NOMO-1 treated with DMSO at 0.1 percent for 48 hours (cell line): Measurements from ENCODE around the gene CCDC142.
"Not testable (repeated sequence)": the region's sequence is repeated elsewhere in the genome, so short reads cannot be mapped to it uniquely, and the experiment has no call there.

ENCODE experiments used
- DNase-seq: peaks from one replicate; lab custom pipeline; 2025; ENCODE audit not compliant: unreplicated experiment; lab: John Stamatoyannopoulos, UW

The CCDC142 gene

DNA sequence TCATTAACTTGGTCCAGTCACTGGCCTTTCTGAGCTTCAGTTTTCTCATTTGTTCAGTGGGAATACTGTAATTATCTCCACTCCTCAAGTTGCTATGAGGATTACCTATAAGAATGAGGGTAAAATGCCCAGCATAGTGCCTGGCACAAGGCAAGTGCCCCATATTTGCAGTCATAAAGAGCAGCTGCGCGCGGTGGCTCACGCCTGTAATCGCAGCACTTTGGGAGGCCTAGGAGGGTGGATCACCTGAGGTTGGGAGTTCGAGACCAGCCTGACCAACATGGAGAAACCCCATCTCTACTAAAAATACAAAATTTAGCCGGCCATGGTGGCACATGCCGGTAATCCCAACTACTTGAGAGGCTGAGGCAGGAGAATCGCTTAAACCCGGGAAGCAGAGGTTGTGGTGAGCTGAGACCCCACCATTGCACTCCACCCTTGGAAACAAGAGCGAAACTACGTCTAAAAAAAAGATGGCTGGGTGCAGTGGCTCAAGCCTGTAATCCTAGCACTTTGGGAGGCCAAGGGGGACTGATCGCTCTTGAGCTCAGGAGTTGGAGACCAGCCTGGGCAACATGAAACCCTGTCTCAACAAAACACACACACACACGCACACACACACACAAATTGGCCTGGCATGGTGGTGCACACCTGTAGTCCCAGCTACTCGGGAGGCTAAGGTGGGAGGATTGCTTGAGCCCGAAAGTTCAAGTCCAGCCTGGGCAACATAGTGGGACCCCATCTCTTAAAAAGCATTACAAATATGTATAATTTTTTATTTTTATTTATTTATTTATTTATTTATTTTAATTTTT is 40.1 kb downstream of the CCDC142 start:
- not testable (repeated sequence) for DNase-seq

DNA sequence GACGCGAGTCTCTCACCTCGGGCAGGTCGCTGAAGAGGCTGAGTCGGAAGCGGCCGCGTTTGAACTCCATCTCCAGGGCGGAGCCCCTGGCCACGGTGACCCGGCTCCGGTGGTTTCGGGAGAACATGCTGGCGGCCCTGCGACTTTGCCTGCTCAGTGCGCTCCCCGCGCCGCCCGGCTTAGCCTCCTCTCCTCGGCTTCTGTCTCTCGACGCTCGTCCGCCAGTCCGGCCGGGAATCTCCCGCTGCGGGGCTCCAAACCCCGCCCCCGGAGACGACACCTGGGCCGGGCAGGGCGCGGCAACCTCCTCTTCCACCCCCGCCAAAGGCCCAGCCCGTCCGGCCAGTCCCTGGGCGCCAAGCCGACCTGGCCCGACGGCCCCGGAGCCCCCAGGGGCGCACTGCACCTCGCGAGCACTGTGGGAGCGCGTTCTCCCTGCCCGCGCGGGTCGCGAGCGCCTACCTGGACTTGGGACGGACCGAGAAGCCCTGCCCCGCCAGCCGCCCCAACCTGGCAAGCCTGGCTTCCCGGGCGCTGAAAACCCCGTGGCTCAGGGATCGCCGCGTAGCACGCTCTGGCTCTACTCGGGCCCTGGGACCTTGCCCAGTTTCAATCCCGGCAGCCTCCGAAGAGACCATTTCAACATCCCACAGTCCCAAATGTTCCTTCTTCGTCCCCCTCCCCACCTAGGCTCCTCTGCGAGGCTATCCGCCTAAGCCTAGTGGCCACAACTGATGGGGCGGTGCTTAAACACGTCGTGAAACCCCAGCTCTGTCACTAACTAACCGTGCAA is 40.9 kb downstream of the CCDC142 start, which contains the start of gene RTKN:
TSS of gene RTKN (minus strand) at position 248 of the 793 bp plus-strand sequence. CDS start at position 127, 121 bp downstream.
- no peak for DNase-seq

DNA sequence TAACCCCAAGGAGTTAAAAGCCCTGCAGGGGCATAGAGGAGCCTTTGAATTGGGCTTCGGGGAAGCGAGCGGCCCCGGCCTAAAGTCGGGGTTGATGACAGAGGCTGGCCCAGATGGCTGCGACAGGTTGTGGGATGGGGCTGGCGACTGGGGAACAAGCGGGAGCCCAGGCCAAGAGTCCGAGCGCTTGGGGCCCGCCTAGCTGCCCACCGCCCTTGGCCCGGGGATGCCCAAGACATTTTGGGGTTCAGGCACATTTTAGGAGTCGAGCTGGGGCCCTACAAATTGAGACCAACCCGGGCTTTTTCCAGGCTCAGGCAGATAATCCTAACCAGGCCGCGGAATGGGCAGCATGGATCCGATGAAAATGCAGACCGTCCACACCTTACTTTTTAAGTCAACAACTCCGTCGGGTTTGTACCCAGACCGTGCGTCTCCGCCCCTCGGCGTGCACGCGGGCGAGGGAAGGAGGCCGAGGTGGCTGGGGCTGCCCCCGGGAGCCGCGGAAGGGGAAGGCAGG is 41.6 kb downstream of the CCDC142 start:
- no peak for DNase-seq

DNA sequence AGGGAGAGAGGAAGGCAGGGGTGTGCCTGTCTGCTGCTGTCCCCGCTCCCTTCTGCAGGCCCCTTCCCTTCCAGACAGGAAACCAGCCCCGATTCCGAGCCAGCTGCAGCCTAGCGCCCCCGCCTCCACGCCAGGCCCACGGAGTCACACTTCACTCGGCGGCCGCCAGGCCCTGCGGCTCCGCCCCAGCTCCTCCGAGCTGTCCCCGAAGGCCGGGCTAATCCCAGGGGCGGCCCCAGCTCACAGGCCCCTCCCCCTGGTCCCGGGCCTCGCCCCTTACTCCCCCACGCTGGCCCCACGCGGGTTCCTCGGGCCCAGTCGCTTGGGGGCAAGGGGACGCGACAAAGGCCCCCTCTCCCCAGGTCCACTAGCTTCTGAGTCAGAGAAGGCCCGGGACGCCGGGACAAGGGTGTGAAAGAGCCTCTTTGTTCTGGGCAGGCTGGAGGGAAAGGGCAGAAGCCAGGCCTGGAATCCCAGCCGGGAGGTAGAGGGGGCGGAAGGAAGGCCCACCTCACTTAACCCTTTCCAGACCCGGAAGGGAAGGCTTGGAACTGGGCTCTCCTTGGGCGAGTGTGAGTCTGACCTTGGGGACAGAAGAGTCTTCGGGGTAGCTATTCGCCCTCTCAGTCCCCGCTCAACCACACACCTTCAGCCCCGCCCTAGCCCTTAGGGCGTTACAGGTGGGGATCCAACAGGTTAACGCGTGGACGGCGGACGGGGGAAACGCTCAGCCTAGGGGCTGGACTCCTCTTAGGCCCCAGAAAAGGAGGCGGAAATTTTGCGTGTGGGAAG is 42.2 kb downstream of the CCDC142 start:
- peak; percentile 73 for DNase-seq

- no peak for DNase-seq
Measured at GRCh38 chr2:74439803-74440377, 42.9 kb downstream of the CCDC142 start.

- DNase-seq = no peak
Measured at GRCh38 chr2:74439373-74439772, 43.4 kb downstream of the CCDC142 start.

- DNase-seq = no peak
Measured at GRCh38 chr2:74438248-74438647, 44.5 kb downstream of the CCDC142 start.

GRCh38 chr2:74436848-74437695 is 45.7 kb downstream of the CCDC142 start:
- DNase-seq = no peak

DNA sequence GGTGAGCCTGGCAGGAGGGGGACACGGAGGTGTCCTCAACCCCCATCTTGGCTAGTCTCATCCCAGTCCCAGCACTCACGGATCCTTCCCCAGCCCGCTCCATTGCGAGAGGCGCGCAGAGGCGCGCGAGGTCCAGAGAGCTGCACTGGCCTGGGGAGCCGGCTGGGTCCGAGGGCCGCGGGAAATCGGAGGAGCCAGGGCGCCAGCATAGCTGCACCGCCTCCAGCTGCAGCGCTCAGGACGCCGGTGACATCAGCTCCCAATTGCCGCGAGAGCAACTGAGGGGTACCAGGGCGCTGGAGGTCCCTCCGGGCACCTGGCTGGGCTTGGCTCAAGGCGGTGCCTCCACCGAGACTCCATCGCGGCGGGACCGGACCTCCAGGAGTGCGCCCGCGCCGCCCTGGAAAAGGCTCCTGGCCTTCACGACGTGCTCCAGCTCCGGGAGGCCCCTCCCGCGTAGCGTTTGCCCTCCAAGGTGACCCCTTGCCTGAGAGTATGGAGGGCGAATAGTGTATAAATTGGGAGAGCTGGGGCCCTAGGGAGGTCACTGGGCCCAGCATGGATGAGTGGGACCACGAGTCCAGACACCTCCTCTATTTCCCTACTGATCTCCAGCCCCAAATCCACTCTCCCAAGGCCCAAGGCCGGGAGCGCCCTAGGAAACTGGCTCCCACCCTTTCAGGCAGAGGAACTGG is 46.5 kb downstream of the CCDC142 start:
- no peak for DNase-seq

- DNase-seq = no peak
Measured at GRCh38 chr2:74430502-74430901, 52.3 kb downstream of the CCDC142 start.

DNA sequence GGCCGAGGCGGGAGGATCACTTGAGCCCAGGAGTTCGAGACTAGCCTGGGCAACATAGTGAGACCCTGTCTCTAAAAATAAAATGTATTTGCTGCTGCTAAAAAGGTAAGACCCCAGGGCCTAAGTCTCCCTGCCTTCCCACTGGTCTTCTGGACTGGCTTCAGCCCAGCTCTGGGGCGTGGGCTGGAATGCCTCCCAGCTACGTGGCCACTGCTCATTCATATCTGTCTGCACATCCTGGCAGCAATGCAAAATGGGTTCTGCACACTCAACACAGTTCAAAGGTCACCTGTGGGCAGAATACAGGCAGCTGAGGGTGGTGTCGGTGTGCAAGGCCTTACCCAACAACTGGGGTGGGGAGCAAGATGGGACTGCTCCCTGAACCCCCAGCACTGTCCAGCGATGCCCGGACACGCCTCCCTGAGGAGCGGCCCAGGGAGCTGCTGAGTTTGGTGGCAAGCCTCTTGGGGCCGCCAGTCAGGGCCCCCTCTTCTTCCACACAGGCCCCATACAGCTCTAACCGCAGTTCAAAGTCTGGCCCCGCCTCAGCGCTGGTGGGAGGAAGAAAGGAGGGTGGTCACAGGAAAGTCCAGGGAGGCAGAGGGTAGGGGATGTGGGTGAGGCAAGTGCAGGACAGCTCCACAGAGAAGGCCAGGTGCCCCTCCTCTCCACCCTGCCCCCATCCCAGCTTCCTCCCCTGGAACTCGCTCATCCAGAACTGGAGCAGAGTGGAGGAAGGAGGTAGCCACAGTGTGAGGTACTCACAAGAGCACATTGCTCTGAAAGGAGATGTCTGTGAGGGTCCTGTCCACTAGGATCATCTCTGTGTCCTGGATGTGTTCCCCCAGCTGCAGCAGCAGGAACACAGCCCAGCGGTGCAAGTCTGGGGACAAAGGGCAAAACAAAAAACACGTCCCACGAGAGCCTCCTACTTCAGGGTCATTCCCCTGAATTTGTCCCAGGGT is 53.0 kb downstream of the CCDC142 start:
- DNase-seq = no peak

GRCh38 chr2:74428675-74429074 is 54.1 kb downstream of the CCDC142 start:
- DNase-seq = no peak

DNA sequence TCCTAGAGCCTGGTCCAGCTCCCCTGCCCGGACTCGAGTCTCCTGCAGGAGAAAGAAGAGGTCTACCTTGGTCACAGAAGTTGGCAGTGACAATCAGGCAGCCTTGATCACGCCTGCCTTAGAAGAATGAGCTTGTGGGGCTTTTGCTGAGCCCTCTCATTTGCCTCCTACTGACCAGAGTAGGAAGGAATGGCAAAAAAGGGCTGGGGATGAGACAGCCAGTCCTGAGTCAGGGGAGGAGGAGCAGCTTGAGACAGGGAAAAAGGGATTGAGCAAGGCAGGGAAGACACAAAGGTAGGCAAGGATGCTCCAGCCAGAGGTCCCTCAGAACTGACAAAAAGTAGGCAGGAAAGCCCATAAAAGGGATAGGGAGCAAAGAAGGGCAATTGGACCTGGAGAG is 55.2 kb downstream of the CCDC142 start:
- no peak for DNase-seq

DNA sequence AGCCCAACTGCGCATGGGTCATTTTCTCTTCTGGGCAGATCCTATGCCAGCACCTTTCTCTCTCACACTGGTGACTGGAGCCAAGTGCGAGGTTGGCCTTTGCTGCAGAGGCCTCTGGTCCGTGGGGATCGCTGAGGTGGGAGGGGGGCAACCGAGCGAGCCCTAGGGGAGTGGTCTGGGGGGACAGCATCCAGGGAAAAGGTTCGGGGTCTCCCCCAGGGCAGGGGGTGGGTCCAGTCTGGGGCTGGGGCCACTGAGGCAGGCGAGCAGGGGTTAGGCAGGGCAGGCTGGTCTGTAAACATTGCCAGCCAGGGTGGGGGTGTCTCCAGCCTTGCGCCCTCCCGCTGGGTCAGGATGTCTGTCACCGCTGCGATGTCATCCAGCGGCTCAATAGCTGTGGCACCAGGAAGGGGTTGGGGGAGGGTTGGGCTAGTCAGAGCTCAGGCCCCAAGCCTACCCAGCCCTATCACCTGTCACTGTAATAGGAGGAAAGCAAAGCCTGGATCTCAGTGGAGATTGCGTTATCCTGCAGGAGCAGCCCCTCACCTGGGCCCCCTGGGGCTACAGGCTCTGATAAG is 56.5 kb downstream of the CCDC142 start:
- no peak for DNase-seq

- no peak for DNase-seq
Measured at GRCh38 chr2:74425523-74425922, 57.3 kb downstream of the CCDC142 start.

GRCh38 chr2:74424995-74425406 is 57.8 kb downstream of the CCDC142 start:
- DNase-seq = no peak

DNA sequence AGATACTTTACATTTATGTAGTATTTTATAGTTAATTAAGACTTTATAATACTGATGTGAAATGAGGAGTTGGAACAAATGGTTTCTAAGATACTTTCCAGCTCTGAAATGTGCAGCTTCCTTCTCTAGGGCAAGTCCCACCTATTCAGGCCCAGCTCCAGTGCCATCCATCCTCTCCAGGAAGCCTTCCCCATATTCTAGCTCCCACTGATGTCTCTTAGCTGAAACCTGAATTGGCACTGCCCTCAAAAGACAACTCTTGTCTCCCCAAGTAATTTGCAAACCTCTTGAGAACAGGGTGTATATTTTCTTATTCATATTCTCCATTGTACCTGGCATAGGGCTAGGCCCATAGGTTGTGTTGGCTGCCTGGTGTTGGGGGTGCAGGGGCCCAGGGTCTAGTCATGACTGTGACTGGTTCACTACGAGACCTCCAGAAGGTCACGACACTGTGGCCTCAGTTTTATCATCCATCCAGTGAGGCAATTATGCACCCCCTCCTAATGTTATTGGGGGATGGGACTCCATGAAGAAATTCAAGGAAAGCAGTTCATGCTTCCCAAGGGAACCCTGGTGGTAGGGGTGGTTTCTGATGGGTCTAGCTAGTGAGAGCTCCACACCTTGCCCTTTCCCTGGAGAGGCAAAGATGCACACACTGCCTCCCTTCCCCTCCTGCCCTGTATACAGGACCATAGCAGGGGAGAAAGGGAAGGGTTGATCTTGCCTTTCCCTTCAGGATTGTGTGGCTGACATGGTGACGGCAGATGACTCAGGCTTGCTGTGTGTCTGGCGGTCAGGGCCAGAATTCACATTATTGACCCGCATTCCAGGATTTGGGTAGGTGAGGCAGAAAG is 58.4 kb downstream of the CCDC142 start:
- no peak for DNase-seq
